Measurements from ENCODE around the gene GLO1. TPM values are rescaled to one million over a fixed set of nuclear protein-coding genes. Genes with fewer than 3 reads are reported as not detected.

The GLO1 gene
- polyA plus RNA-seq, 1 experiment: 123 TPM

GRCh38 chr6:38697846-38698245 is 5.1 kb downstream of the GLO1 start:
- ChIA-PET POLR2A (no interaction called here), CTCF (no interaction called here)
- no peak for DNase-seq (ENCODE audit: low read depth, low spot score)
- no peak for TF ChIP-seq CTCF (IDR thresholded peaks at IDR 0.05; ENCODE audit: low read depth, low read length)
- Histone ChIP-seq H3K9me3 (ENCODE audit: control insufficient read depth, insufficient read depth, low read length) (peaks cover 5% of the 10 kb centered on the region; the same call in 1 of the 2 replicates), H3K27ac (ENCODE audit: low read depth, low read length) (no peak overlapping the region), H3K27me3 (ENCODE audit: control insufficient read depth, insufficient read depth, low read length) (no peaks in the 10 kb centered on the region), H3K4me3 (ENCODE audit: low read depth, low read length) (no peak overlapping the region)

GRCh38 chr6:38696345-38696744 is 6.6 kb downstream of the GLO1 start:
- ChIA-PET POLR2A (no interaction called here), CTCF (no interaction called here)
- Histone ChIP-seq H3K9me3 (ENCODE audit: control insufficient read depth, insufficient read depth, low read length) (peaks cover 5% of the 10 kb centered on the region; the same call in 1 of the 2 replicates), H3K4me3 (ENCODE audit: low read depth, low read length) (no peak overlapping the region), H3K27ac (ENCODE audit: low read depth, low read length) (no peak overlapping the region), H3K27me3 (ENCODE audit: control insufficient read depth, insufficient read depth, low read length) (no peaks in the 10 kb centered on the region)
- DNase-seq (ENCODE audit: low read depth, low spot score): no peak
- TF ChIP-seq CTCF (IDR thresholded peaks at IDR 0.05; ENCODE audit: low read depth, low read length): no peak

- Histone ChIP-seq H3K27ac (ENCODE audit: low read depth, low read length) (no peak overlapping the region), H3K9me3 (ENCODE audit: control insufficient read depth, insufficient read depth, low read length) (peaks cover 5% of the 10 kb centered on the region; the same call in 1 of the 2 replicates), H3K4me3 (ENCODE audit: low read depth, low read length) (no peak overlapping the region), H3K27me3 (ENCODE audit: control insufficient read depth, insufficient read depth, low read length) (no peaks in the 10 kb centered on the region)
- ChIA-PET POLR2A (no interaction called here), CTCF (no interaction called here)
- no peak for TF ChIP-seq CTCF (IDR thresholded peaks at IDR 0.05; ENCODE audit: low read depth, low read length)
- DNase-seq (ENCODE audit: low read depth, low spot score): no peak
Observed at GRCh38 chr6:38695933-38696332, 7.0 kb downstream of the GLO1 start.

- TF ChIP-seq CTCF (IDR thresholded peaks at IDR 0.05; ENCODE audit: low read depth, low read length): no peak
- peaks cover 4% of the 10 kb centered on the region; the same call in 1 of the 2 replicates for H3K9me3 ChIP-seq (ENCODE audit: control insufficient read depth, insufficient read depth, low read length)
- H3K27ac ChIP-seq (ENCODE audit: low read depth, low read length): no peak overlapping the region
- H3K27me3 ChIP-seq (ENCODE audit: control insufficient read depth, insufficient read depth, low read length): no peaks in the 10 kb centered on the region
- CTCF ChIA-PET: no interaction called here
- no peak overlapping the region for H3K4me3 ChIP-seq (ENCODE audit: low read depth, low read length)
- no peak for DNase-seq (ENCODE audit: low read depth, low spot score)
- POLR2A ChIA-PET: no interaction called here
Observed at GRCh38 chr6:38695227-38695900, 7.6 kb downstream of the GLO1 start.

GRCh38 chr6:38688579-38689087 is 14.3 kb downstream of the GLO1 start:
- DNase-seq (ENCODE audit: low read depth, low spot score): no peak
- CTCF ChIA-PET: no interaction called here
- POLR2A ChIA-PET: interaction anchor here (0.7 kb wide), 1 partner anchor 540 kb away, joined by 3 read pairs; no protein-coding TSS in a partner anchor
- Histone ChIP-seq H3K27me3 (ENCODE audit: control insufficient read depth, insufficient read depth, low read length) (no peaks in the 10 kb centered on the region), H3K4me3 (ENCODE audit: low read depth, low read length) (no peak overlapping the region), H3K9me3 (ENCODE audit: control insufficient read depth, insufficient read depth, low read length) (no peaks in the 10 kb centered on the region), H3K27ac (ENCODE audit: low read depth, low read length) (no peak overlapping the region)
- TF ChIP-seq CTCF (IDR thresholded peaks at IDR 0.05; ENCODE audit: low read depth, low read length): no peak
